Body of pancreas (tissue), 4 donors: ENCODE measurements around the gene PNPLA2. TPM values are rescaled to one million over a fixed set of nuclear protein-coding genes. Genes with fewer than 3 reads are reported as not detected.

Source experiments
- ATAC-seq: fragments of 150-250 bp; one replicate; pipeline ENCODE4 v1.9.1; 2016
- DNase-seq, 4 donors: peaks; one replicate each; pipeline ENCODE4 v3.0.0-alpha.2; 2019
- H3K27ac ChIP-seq, 4 donors: fragments of 200-600 bp; sonication (generic); 1 replicate in 3 of 4; 2 replicates in 1 of 4; pipeline versions ENCODE4 v1.5.1 to v1.6.1; 2016 to 2019; ENCODE audit warnings: mild to moderate bottlenecking in 1 of 4, mixed read lengths in 1 of 4, moderate library complexity in 1 of 4
- H3K27me3 ChIP-seq, 2 donors: fragments of 200-600 bp; sonication (generic); one replicate each; pipeline ENCODE4 v1.6.0; 2016; ENCODE audit warnings: mild to moderate bottlenecking in 1 of 2
- H3K36me3 ChIP-seq, 2 donors: fragments of 200-600 bp; sonication (generic); replicated peaks in 1 of 2; 2 replicates each; pipeline ENCODE4 v1.5.1; 2016; ENCODE audit warnings: low read depth in 2 of 2; ENCODE audit not compliant: insufficient read depth in 1 of 2
- H3K4me1 ChIP-seq: fragments of 200-600 bp; sonication (generic); one replicate; pipeline ENCODE4 v1.6.0; 2016
- H3K4me3 ChIP-seq, 2 donors: fragments of 200-600 bp; sonication (generic); 1 replicate in 1 of 2; 2 replicates in 1 of 2; pipeline ENCODE4 v1.5.1; 2016 to 2019
- H3K9me3 ChIP-seq, 3 donors: fragments of 200-600 bp; sonication (generic); 1 replicate in 2 of 3; 2 replicates in 1 of 3; pipeline ENCODE4 v1.5.1; 2016
- CTCF ChIP-seq, 7 experiments: fragments of 450-650 bp in 4 of 7; fragments of 200-600 bp in 3 of 7; sonication (generic) in 3 of 7; IDR thresholded peaks; one replicate each; pipeline ENCODE4 v1.5.1; 2016 to 2019; ENCODE audit warnings: antibody characterized with exemption in 7 of 7
- POLR2A ChIP-seq, 3 donors: fragments of 450-650 bp; IDR thresholded peaks; one replicate each; pipeline ENCODE4 v1.6.1; 2016; ENCODE audit warnings: antibody characterized with exemption in 3 of 3, mild to moderate bottlenecking in 2 of 3
- WGBS, 2 donors: methylation state at CpG; one replicate each; pipeline ENCODE4 v1.1.5; 2017; 5-methylcytosine and 5-hydroxymethylcytosine counted together
- intact Hi-C: fragments of 100-400 bp; cut with DNase I; formaldehyde crosslinking; loops from one replicate; pipeline ENCODE4 v1.15.1; 2023
- total RNA-seq, 2 donors: library from RNA; depleted of rRNA; stranded (reverse); fragments of >200 nt; gene quantifications; one replicate each; pipeline ENCODE4 v1.1.0, GENCODE V29; 2016

The PNPLA2 gene
- 100 to 1,000 TPM in 1 of 2 donors, 10 to 100 TPM in 1; 72.1 to 351 TPM for total RNA-seq

GRCh38 chr11:818396-819128 is at the start of gene PNPLA2:
Gene PNPLA2, plus strand, starts transcription at chr11:818914. Its CDS starts 805 bp downstream, at chr11:819719.
- TF ChIP-seq POLR2A (IDR thresholded peaks at IDR 0.05) (peak; percentile 72 to 87 (median 72)), CTCF (IDR thresholded peaks at IDR 0.05) (no peak)
- Histone ChIP-seq H3K27ac (peak within 1 kb of the TSS; percentile 92 to 100 (median 98)), H3K4me3 (peak within 1 kb of the TSS; percentile 39 to 91), H3K27me3 (no peaks in the 10 kb centered on the region), H3K36me3 (peaks cover 0 to under 1% of the 10 kb centered on the region in 2 donors), H3K9me3 (no peaks in the 10 kb centered on the region), H3K4me1 (peaks cover 44% of the 10 kb centered on the region)
- ATAC-seq (peak; percentile 13), DNase-seq (peak; percentile 64 to 79 (median 72))
- 22 to 28% methylated on average over 3 to 20 of the region's 20 CpGs for WGBS, 2 donors
- intact Hi-C loops, result no loop called here

GRCh38 chr11:769887-770641 is 48.6 kb upstream of the PNPLA2 start:
- Histone ChIP-seq H3K4me3 (no peak overlapping the region), H3K27me3 (no peaks in the 10 kb centered on the region), H3K4me1 (peaks cover 4% of the 10 kb centered on the region), H3K36me3 (peaks cover 0 to 12% of the 10 kb centered on the region in 2 donors), H3K27ac (no peak overlapping the region), H3K9me3 (no peaks in the 10 kb centered on the region)
- TF ChIP-seq CTCF (IDR thresholded peaks at IDR 0.05) (no peak), POLR2A (IDR thresholded peaks at IDR 0.05) (no peak)
- WGBS, 2 donors, result 82 to 89% methylated on average over 16 to 23 of the region's 23 CpGs
- DNase-seq, result no peak
- intact Hi-C loops, result no loop called here
- no peak for ATAC-seq

GRCh38 chr11:770642-771616 is 47.8 kb upstream of the PNPLA2 start:
- intact Hi-C loops, result no loop called here
- H3K9me3 ChIP-seq, result no peaks in the 10 kb centered on the region
- H3K36me3 ChIP-seq, result peaks cover 0 to 12% of the 10 kb centered on the region in 2 donors
- peaks cover 13% of the 10 kb centered on the region for H3K4me1 ChIP-seq
- no peak overlapping the region for H3K27ac ChIP-seq
- DNase-seq, result no peak
- no peaks in the 10 kb centered on the region for H3K27me3 ChIP-seq
- TF ChIP-seq POLR2A (IDR thresholded peaks at IDR 0.05), result no peak
- no peak for TF ChIP-seq CTCF (IDR thresholded peaks at IDR 0.05)
- H3K4me3 ChIP-seq, result no peak overlapping the region
- ATAC-seq, result no peak
- WGBS, 2 donors, result 93% methylated on average over 25 of the region's 32 CpGs; no CpG with 5 or more reads in 1 of the 2 donors

- no peaks in the 10 kb centered on the region for H3K9me3 ChIP-seq
- H3K27me3 ChIP-seq, result no peaks in the 10 kb centered on the region
- H3K4me1 ChIP-seq, result peaks cover 21% of the 10 kb centered on the region
- H3K27ac ChIP-seq, result no peak overlapping the region
- WGBS, 2 donors, result 87 to 96% methylated on average over 7 to 15 of the region's 15 CpGs
- DNase-seq, result no peak
- intact Hi-C loops, result no loop called here
- TF ChIP-seq POLR2A (IDR thresholded peaks at IDR 0.05) (no peak), CTCF (IDR thresholded peaks at IDR 0.05) (no peak)
- H3K36me3 ChIP-seq, result peaks cover 0 to 12% of the 10 kb centered on the region in 2 donors
- no peak overlapping the region for H3K4me3 ChIP-seq
- ATAC-seq, result no peak
Measured at GRCh38 chr11:771617-772204, 47.0 kb upstream of the PNPLA2 start.
